Mucosa of stomach (tissue), 1 donor: ENCODE measurements around the gene TACC3.
A peak's percentile ranks its signal among the peaks of the same experiment; 100 is the strongest.

Experiments used
- H3K27me3 ChIP-seq: one replicate; pipeline ENCODE4 v1.7.0; 2013; ENCODE audit warnings: mild to moderate bottlenecking, low read length; ENCODE audit not compliant: control insufficient read depth, insufficient read depth
- H3K36me3 ChIP-seq: one replicate; pipeline ENCODE4 v1.7.0; 2013; ENCODE audit warnings: low read length; ENCODE audit not compliant: control insufficient read depth, insufficient read depth
- H3K4me1 ChIP-seq: one replicate; pipeline ENCODE4 v1.7.0; 2013; ENCODE audit warnings: mild to moderate bottlenecking, low read length; ENCODE audit not compliant: control insufficient read depth, insufficient read depth
- H3K4me3 ChIP-seq: one replicate; pipeline ENCODE4 v1.7.0; 2013; ENCODE audit warnings: low read length
- H3K9ac ChIP-seq: one replicate; pipeline ENCODE4 v1.7.0; 2013; ENCODE audit warnings: mild to moderate bottlenecking, low read length, moderate library complexity
- H3K9me3 ChIP-seq: one replicate; pipeline ENCODE4 v1.7.0; 2013; ENCODE audit warnings: mild to moderate bottlenecking, low read length, moderate library complexity; ENCODE audit not compliant: control insufficient read depth
- donor health status: Pancreatic carcinoma.

The TACC3 gene

DNA sequence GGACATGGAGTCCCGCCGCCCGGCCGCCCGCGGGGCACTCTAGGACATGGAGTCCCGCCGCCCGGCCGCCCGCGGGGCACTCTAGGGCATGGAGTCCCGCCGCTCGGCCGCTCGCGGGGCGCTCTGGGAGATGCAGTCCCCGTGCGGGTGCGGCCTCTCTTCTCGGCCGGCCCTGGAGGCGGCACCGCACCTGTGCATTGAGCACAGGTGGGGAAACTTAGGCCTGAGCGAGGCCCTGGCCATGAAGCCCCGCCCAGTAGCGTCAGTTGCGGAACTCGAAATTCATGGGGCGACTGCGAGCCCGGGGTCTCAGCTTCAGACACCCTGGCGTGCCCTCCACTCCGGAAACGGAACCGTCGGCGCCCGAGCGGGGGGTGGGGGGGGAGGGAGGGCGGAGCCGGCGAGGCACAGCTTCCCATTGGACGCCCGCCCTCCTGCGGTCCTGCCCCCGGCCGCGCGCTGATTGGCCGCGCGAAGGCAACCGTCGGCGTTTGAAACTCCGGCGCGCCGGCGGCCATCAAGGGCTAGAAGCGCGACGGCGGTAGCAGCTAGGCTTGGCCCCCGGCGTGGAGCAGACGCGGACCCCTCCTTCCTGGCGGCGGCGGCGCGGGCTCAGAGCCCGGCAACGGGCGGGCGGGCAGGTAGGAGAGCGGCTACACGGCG is at the start of gene TACC3, which contains the start of gene TMEM129:
Gene TACC3 (plus strand): TSS at position 519 of the 663 bp plus-strand sequence. CDS start 1,901 bp downstream, outside the sequence.
Gene TMEM129 (minus strand): TSS at position 321 of the 663 bp plus-strand sequence. CDS start 486 bp downstream, outside the sequence.
- Histone ChIP-seq H3K4me1 (peaks cover 51% of the 10 kb centered on the region), H3K9me3 (no peaks in the 10 kb centered on the region), H3K36me3 (no peaks in the 10 kb centered on the region), H3K4me3 (peak within 1 kb of the TSS; percentile 87), H3K9ac (peak within 1 kb of the TSS; percentile 78), H3K27me3 (no peaks in the 10 kb centered on the region)

DNA sequence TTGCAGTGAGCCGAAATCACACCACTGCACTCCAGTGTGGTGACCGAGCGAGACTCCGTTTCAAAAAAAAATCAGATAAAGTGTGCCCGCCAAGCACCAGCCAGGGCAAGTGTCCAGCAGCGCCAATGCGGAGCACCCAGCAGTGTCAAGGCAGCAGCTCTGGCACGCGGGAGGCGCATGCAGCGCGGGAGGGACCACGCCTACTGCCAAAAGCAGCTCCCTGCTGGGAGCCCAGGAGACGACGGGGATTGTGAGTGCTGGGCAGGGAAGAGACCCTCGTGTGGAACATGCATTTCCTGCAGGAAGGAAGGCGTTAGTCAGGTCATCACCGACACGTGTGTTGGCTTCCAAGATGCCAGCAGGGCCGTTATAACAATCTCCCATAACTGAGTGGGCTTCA is 47.6 kb upstream of the TACC3 start:
- H3K27me3 ChIP-seq = peaks cover 3% of the 10 kb centered on the region
- no peak overlapping the region for H3K9ac ChIP-seq
- no peaks in the 10 kb centered on the region for H3K9me3 ChIP-seq
- no peak overlapping the region for H3K4me3 ChIP-seq
- H3K4me1 ChIP-seq = no peaks in the 10 kb centered on the region
- H3K36me3 ChIP-seq = no peaks in the 10 kb centered on the region

DNA sequence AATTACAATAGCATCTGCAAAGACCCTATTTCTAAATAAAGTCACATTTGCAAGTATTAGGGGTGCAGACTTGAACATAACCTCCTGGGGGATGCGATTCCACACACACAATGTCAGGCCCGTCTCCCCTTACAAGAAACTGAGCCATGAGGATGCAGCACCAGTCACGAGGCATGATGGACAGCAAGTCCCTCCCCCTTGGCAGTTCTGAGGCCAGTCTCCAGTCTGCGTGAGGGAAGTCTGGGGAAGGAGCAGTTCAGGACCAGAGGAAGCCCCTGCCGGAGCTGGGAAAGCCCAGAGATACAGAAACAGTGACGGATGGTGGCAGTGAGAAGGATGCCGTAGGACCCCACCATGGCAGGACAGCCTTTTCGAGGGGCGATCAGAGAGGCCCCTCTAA is 46.6 kb upstream of the TACC3 start:
- no peaks in the 10 kb centered on the region for H3K4me1 ChIP-seq
- no peak overlapping the region for H3K4me3 ChIP-seq
- no peaks in the 10 kb centered on the region for H3K36me3 ChIP-seq
- no peak overlapping the region for H3K9ac ChIP-seq
- peaks cover 3% of the 10 kb centered on the region for H3K27me3 ChIP-seq
- no peaks in the 10 kb centered on the region for H3K9me3 ChIP-seq

DNA sequence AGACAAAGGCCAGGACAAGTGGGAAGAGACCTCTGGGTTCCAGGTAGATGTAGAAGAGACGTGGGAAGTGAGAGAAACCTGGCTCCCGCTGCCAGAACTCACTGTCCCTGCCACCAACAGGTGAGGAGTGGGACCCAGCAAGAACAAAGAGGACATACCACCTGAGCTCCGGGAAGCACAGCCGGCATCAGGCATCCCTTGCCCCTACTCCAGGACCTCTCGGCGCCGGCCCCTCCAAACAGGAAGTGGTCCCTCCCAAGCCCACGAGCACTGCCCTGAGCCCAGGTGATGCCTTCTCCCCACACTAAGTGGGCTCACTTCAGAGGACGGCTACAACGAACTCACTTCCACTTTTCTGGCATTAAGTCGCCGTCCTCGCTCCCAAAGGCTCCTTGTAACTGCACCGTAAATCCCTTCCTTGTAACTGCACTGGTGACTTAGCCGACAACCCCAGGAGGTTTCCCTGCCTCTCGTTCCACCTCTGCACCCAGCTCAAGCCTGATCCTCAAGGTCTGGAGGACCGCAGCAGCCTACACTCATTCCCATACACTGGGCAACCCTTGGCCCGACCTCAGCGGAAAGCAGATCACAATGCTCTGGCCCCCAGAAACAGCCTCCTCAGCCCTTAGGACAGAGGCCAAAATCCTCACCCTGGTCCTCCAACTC is 46.1 kb upstream of the TACC3 start:
- Histone ChIP-seq H3K9ac (no peak overlapping the region), H3K9me3 (no peaks in the 10 kb centered on the region), H3K4me3 (no peak overlapping the region), H3K27me3 (peaks cover 3% of the 10 kb centered on the region), H3K36me3 (no peaks in the 10 kb centered on the region), H3K4me1 (no peaks in the 10 kb centered on the region)

DNA sequence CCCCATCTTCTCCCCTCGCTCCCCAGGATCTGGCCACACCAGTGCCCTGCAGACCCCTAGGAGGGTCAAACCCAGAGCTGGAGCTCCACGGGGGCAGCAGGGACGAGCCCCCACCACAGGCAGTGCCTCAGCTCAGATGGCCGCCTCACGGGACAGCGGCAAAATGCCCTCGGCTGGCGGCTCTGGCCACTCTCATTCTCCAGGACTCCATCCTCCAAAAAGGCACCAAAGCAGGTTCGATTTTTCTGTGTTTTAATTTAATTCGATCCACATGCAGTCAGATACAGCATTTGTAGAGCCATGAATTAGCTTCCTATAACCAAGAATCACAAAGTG is 45.6 kb upstream of the TACC3 start:
- H3K9me3 ChIP-seq = no peaks in the 10 kb centered on the region
- no peaks in the 10 kb centered on the region for H3K36me3 ChIP-seq
- peaks cover 3% of the 10 kb centered on the region for H3K27me3 ChIP-seq
- H3K9ac ChIP-seq = no peak overlapping the region
- H3K4me1 ChIP-seq = no peaks in the 10 kb centered on the region
- no peak overlapping the region for H3K4me3 ChIP-seq

- Histone ChIP-seq H3K4me3 (no peak overlapping the region), H3K27me3 (peaks cover 3% of the 10 kb centered on the region), H3K9ac (no peak overlapping the region), H3K9me3 (no peaks in the 10 kb centered on the region), H3K4me1 (no peaks in the 10 kb centered on the region), H3K36me3 (no peaks in the 10 kb centered on the region)
Observed at GRCh38 chr4:1676605-1677525, 44.5 kb upstream of the TACC3 start.

DNA sequence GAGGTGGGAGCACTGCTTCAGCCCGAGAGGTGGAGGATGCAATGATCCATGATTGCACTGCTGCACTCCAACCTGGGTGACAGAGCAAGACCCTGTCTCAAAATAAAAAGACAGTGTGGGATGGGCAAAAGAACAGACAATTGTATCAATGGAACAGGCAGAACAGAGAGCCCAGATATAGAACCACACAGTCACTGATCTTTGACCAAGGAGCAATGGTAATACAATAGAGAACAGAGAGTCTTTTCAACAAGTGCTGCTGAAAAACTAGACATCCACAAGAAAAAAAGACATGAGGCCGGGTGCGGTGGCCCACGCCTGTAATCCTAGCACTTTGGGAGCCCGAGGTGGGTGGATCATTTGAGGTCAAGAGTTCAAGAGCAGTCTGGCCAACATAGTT is 43.1 kb upstream of the TACC3 start:
- H3K4me1 ChIP-seq = no peaks in the 10 kb centered on the region
- H3K36me3 ChIP-seq = no peaks in the 10 kb centered on the region
- H3K9me3 ChIP-seq = no peaks in the 10 kb centered on the region
- H3K27me3 ChIP-seq = peaks cover 3% of the 10 kb centered on the region
- no peak overlapping the region for H3K4me3 ChIP-seq
- H3K9ac ChIP-seq = no peak overlapping the region

- no peaks in the 10 kb centered on the region for H3K27me3 ChIP-seq
- no peak overlapping the region for H3K4me3 ChIP-seq
- H3K36me3 ChIP-seq = no peaks in the 10 kb centered on the region
- no peak overlapping the region for H3K9ac ChIP-seq
- no peaks in the 10 kb centered on the region for H3K9me3 ChIP-seq
- peaks cover 3% of the 10 kb centered on the region for H3K4me1 ChIP-seq
Observed at GRCh38 chr4:1682860-1683259, 38.5 kb upstream of the TACC3 start.

- no peaks in the 10 kb centered on the region for H3K36me3 ChIP-seq
- H3K27me3 ChIP-seq = no peaks in the 10 kb centered on the region
- peak overlapping the region; percentile 1 for H3K9ac ChIP-seq
- H3K9me3 ChIP-seq = no peaks in the 10 kb centered on the region
- H3K4me3 ChIP-seq = no peak overlapping the region
- peaks cover 3% of the 10 kb centered on the region for H3K4me1 ChIP-seq
Observed at GRCh38 chr4:1683261-1683735, 38.0 kb upstream of the TACC3 start.

DNA sequence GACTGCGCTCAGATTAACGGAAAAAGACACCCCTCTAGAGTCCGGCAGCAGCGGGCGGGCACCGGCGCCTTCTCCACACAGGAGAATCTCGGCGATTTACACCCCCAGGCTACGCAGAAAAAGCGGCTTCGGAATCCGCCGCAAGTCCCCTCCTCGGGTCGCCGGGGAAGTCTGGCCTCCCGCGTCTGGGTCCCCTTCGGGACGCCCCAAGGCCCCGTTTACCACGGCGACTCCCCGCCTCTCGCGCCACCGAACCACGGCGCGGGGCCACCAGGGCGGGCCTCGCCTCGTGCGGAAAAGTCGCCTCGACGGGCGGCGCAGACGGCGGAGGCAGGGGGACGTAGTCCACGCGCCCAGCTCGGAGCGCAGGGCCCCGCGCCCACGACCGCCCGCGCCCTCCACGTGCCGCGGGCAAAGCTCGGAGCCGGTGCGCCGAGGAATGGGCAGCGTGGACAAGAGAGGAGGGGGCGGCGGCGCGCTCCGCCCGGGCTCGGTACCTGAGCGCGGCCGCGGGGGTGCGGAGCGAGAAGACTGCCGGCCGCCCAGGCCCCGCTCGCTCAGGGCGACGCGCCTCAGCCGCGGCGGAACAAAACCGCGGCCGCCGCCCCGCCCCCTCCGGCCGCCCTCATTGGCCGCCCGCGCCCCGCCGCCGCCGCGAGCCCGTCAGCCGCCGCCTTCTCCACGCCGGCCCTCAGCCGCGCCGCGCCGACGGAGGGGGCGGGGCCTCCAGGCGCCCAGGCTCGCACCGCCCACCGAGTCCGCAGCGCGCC is 37.4 kb upstream of the TACC3 start, which contains the start of gene FAM53A:
Gene FAM53A (minus strand): TSS at position 578 of the 770 bp plus-strand sequence. CDS start 15,572 bp downstream, outside the sequence.
- H3K9me3 ChIP-seq = no peaks in the 10 kb centered on the region
- no peaks in the 10 kb centered on the region for H3K36me3 ChIP-seq
- peaks cover 3% of the 10 kb centered on the region for H3K4me1 ChIP-seq
- peak within 1 kb of the TSS; percentile 1 for H3K9ac ChIP-seq
- H3K4me3 ChIP-seq = no peak within 1 kb of the TSS
- no peaks in the 10 kb centered on the region for H3K27me3 ChIP-seq

DNA sequence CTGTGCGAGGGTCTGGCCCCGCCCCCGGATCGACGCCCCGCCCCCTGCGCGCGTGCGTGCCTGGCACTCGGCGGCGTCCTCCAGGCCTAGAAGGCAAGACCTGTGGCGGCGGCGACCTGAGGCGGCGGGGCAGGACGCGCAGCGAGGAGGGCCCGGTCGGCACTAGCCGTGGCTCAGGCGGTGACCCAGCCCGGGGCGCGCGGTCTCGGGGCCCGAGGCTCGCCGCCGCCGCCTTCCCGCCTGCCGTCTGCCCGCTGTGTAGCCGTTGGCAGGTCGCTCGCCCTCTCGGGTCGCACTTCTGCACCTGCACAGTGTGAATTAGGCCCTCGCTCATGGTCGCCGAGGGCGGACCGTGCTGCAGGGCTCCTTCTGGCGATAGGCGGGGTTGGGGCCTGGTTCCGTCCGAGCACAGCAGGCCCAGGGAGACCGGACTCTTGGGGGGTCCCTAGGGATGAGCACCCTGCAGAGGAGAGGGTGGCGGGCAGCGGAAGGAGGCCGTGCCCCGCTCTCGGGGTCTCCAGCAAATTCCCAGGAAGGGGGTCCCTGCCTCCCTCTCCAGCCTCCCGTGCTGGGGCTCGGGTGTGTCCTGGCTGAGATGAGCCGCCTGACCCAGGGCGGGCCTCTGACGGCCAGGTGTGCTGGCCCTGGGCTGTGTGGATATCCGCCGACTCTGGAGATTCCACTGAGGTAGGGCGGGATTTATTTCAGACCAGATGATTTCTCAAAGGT is 36.7 kb upstream of the TACC3 start:
- H3K9me3 ChIP-seq = no peaks in the 10 kb centered on the region
- H3K4me1 ChIP-seq = peaks cover 3% of the 10 kb centered on the region
- H3K4me3 ChIP-seq = no peak overlapping the region
- no peaks in the 10 kb centered on the region for H3K36me3 ChIP-seq
- no peak overlapping the region for H3K9ac ChIP-seq
- H3K27me3 ChIP-seq = no peaks in the 10 kb centered on the region
